NB4 (cell line): ENCODE measurements around the gene C10orf71.

Source experiments
- MYC ChIP-seq: IDR thresholded peaks from 2 replicates; pipeline ENCODE4 v1.6.1; 2011; ENCODE audit warnings: low read depth, low read length
- TF ChIP-seq, protein P1 (sequence below): IDR thresholded peaks from one replicate; pipeline ENCODE4 v1.5.1; 2012; ENCODE audit warnings: low read depth, low read length

DNA sequence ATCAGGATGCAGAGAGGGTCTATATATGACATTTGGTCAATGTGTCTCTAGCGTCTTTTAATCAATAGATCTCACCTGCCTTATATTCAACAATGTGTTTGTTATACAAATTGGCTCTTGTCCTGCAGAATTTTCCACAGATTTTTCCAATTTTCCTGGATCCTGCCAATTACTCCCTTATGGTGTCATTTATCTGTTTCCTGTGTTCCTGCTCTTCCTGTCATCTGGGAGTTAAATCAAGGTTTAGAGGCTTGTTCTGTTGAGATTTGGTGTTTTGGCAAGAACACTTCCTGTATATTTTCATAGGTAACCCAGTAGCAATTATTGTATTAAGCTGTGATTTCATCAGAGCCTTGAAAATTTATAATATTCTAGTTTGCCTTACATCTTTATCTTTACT is 8.8 kb upstream of the C10orf71 start:
- no peak for TF ChIP-seq MYC
- TF ChIP-seq, protein P1, sequence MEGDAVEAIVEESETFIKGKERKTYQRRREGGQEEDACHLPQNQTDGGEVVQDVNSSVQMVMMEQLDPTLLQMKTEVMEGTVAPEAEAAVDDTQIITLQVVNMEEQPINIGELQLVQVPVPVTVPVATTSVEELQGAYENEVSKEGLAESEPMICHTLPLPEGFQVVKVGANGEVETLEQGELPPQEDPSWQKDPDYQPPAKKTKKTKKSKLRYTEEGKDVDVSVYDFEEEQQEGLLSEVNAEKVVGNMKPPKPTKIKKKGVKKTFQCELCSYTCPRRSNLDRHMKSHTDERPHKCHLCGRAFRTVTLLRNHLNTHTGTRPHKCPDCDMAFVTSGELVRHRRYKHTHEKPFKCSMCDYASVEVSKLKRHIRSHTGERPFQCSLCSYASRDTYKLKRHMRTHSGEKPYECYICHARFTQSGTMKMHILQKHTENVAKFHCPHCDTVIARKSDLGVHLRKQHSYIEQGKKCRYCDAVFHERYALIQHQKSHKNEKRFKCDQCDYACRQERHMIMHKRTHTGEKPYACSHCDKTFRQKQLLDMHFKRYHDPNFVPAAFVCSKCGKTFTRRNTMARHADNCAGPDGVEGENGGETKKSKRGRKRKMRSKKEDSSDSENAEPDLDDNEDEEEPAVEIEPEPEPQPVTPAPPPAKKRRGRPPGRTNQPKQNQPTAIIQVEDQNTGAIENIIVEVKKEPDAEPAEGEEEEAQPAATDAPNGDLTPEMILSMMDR = no peak
